AG20443 (cell line): ENCODE data around the gene CHD2.
"Not testable (repeated sequence)": the region's sequence is repeated elsewhere in the genome, so short reads cannot be mapped to it uniquely, and the experiment has no call there.

Experiments
- DNase-seq: peaks from one replicate; pipeline ENCODE4 v3.0.0; 2012; ENCODE audit warnings: low spot score, mixed read lengths

CHD2 gene

DNA sequence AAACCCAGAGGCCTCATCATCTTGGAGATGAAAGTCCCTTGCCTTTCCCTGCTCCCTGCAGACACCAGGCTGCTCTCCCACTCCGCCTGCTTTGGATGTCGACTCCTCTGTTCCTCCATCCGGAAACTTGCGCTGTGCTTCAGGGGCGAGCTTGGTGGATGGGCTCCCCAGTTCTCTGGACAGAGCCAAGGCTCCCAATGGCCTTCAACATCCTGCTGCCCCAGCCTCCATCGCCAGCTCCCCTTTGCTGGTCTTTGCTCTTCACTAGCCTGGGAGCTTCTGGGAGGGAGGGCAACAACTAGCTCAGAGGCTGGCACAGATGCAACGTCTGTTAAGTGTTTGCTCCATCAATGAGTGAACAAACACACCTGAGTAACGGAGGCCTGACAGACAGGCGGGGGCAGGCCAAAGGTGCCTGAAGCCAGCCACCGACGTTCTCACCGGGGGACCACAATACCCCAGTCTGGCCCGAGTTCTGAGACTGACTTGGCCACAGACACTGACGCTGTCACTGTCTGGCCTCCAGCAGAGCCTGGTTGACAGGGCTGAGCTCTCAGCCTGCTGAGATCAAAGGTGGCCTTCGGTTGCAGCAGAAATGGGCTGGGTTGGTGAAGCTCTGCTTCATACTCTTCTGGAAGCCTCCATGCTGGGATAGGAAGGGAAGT is 149.9 kb downstream of the CHD2 start:
- DNase-seq = no peak

DNA sequence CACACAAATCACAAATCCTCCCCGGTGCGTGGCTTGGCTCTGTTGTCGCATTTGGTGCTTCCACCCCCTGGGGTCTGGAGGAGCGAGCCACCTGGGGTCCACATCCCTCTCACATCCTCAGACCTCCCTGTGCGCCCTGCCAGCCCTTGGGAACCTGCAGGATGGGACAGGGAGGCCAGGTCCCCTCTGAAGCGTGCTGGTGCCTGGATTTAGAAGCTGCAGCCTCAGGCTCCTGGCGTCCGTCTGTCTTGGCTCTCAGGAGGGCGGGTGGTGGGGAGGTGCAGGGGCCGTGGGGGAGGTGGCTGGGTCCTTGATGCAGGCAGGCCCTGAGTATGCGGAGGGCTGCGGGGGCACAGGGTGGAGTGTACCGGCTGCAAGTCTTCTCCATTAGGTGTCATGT is 150.5 kb downstream of the CHD2 start:
- DNase-seq = no peak

GRCh38 chr15:93051236-93052089 is 151.3 kb downstream of the CHD2 start:
- no peak for DNase-seq

- no peak for DNase-seq
These were observed 152.2 kb downstream of the CHD2 start for GRCh38 chr15:93052090-93052879.

DNA sequence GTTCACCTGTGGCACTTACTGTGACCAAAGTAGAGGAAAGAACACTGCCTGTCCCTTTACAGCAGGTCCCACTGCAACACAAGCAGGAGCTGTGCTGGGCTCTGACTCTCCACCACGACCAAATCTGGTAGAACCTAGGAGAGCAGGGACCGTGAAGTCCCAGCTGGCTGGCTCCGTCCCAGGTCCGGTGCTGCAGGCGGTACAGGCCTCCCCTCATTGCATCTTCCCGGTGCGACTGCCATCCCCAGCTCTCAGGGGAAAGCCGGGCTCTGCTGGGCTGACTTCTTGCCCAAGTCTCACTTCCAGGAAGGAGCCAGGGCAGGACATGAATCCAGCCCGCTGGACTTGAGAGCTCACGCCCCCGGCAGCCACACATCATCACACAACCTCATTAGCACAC is 155.1 kb downstream of the CHD2 start:
- no peak for DNase-seq

GRCh38 chr15:93056836-93057235 is 156.7 kb downstream of the CHD2 start:
- DNase-seq = no peak

DNA sequence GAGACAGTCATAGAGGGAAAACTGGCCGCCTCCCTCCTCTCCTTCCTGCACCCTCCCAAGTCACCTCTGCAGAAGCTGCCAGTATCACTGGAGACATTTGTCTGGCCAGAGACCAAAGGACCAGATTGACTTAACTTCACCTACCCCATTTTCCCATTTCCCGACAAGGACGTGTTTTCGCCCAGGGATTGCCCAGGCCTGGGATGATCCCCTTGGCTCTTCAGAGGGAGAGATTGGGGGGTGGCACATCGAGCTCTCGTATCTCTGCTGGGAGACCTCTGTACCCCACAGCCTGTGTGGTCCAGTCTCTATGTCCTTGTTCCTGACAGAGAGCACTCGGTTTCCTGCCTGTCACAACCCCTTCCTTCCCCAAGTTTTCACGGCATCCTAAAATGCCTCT is 157.5 kb downstream of the CHD2 start:
- DNase-seq = no peak

DNA sequence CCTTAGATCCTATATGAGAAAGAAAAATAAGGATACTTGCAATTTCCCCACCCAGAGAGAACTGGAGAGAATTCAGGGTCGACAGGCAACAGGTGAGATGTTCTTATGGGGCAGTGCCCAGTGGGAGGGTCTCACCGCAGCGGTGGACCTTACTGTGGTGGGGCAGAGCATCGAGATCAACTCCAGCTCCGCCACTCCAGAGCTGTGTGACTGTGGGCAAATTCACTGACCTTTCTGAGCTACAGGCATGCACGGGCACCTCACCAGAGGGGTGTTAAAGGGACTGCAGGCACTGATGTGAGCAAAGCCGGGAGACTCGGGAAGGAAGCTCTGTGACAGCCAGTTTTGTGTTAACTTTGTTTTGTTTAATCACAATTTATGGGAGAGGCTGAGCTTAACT is 158.0 kb downstream of the CHD2 start:
- DNase-seq = no peak

DNA sequence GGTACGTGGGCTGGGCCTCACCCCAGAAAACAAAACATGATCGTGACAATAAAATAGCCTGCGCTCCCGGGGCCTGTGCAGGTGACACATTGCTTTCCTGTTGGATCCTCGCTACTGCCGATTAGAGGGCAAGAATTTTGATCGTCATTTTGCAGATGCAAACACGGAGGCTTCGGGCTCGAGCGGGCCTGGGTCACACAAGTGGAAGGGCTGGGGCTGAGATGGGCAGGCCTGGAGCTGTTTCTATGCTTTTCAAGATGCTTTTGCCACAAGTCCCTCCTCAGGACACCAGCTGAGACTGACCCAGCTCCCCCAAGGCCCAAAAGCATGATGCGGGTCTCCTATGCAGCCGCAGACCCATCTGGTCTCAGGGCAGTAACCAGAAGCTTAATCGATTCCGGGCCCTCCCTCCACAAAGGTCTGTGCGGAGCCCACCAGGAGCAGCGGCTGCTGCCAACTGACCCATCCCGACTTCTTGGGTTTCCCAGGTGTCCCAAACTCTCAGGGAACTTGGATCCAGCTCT is 158.8 kb downstream of the CHD2 start:
- DNase-seq = no peak

GRCh38 chr15:93059442-93059841 is 159.3 kb downstream of the CHD2 start:
- DNase-seq = no peak

DNA sequence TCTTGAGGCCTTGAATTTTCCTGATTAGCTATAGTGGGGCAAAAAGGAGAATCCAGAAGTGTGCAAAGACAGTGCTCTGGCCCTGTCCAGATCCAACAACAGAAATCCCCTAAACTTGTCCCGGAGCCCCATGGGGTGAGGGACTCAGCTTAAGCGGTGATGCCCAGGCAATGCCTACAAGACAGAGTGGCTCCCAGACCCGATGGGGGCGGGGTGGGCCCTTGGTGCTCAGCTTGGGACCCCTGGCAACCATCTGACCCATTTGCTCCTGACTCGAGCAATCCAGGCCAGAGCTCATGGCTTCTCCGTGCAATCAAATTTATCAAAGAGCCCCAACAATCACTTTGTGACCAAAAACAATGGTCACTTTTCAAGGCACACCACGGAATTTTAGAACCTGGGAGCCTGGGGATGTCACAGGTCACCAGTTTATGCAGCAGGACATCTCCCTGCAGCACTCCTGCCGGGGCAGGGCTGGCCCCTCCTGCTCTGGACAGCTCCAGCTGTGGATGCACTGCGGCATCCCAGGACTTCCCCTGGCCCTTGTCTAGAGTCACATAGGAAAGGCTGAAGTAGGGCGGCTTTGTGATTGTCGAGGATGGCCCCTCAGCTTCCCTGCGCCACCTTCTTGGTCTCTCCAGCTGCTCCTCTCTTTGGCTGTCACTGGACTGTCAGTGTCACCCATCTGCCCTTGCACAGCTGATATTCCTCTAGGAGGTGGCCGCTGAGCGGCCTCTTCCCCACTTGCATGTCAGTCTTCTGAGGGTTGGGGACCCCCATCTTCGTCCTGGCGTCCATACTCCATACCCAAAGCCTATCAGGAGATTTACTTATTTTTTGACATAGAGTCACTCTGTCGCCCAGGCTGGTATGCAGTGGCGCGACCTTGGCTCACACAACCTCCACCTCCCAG is 160.5 kb downstream of the CHD2 start:
- no peak for DNase-seq

DNA sequence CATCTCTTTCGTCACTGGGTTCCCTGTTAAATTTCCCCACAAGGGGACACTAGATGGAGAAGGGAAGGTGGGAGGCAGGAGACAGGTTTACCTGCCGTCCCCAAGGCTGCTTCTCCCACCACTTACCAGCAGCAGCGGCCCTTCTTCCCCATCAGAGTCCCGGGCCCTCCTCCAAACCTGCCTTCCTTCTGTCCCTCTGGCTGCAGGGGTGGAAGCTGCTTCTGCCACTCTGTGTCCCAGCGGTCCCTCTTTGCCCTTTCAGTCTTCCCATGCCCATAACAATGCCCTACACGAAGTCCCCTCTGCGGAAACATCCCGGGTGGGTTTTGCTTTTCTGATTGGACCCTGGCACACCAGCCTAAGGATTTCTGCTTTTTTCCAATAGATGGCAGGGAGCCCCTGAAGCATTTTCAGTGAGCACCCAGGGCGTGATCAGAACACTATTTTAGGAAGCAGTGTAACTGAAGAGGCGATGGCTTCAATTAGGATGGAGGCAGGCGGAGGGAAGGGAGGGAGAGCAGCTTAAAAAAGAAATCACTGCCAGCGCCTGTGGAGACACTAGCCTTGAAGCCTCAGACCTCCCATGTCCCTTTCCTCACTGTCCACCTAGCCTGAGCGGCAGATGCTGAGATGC is 162.6 kb downstream of the CHD2 start:
- DNase-seq = not testable (repeated sequence)

DNA sequence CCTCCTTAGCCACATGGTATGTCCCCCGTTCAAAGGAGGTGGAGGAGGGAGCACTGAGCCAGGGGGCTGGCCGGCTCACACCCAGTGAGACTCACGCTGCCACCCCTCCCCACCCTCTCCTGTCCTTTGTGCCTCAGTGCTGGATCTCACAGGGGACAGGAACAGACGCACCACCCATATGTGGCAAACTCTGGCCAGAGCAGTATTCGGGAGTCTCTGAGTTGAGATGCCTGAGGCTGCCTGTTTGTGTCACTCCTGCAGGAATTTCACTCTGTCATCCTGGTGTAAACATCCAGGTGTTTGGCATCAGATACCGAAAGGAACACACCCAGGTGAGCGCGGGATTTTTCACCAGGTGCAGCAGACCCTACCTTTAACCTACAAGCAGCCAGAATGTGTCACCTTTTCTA is 163.1 kb downstream of the CHD2 start:
- no peak for DNase-seq

- no peak for DNase-seq
These were observed 163.9 kb downstream of the CHD2 start for GRCh38 chr15:93063796-93064690.

- DNase-seq = no peak
These were observed 165.5 kb downstream of the CHD2 start for GRCh38 chr15:93065641-93066045.

DNA sequence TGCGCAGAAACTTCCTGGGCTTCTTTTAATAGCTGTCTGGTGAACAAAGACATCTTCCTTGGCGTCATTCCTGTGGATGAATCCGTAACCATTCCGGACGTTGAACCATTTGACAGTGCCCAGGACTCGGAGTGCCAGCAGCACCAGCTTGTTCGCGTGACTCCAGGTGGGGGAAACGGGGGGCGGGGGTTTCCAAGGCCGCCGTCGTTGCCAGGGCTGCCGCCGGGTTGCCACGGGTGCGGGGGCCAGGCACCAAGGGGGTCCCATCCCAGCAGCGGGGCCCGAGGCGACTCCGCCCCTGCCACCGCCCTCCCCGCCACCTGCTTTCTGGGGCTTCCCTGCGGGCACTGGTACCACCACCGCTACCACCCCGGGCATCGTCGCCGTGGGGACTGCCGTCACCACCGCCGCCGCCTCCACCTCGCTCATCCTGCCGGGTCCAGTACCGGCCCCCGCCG is 166.1 kb downstream of the CHD2 start:
- no peak for DNase-seq

DNA sequence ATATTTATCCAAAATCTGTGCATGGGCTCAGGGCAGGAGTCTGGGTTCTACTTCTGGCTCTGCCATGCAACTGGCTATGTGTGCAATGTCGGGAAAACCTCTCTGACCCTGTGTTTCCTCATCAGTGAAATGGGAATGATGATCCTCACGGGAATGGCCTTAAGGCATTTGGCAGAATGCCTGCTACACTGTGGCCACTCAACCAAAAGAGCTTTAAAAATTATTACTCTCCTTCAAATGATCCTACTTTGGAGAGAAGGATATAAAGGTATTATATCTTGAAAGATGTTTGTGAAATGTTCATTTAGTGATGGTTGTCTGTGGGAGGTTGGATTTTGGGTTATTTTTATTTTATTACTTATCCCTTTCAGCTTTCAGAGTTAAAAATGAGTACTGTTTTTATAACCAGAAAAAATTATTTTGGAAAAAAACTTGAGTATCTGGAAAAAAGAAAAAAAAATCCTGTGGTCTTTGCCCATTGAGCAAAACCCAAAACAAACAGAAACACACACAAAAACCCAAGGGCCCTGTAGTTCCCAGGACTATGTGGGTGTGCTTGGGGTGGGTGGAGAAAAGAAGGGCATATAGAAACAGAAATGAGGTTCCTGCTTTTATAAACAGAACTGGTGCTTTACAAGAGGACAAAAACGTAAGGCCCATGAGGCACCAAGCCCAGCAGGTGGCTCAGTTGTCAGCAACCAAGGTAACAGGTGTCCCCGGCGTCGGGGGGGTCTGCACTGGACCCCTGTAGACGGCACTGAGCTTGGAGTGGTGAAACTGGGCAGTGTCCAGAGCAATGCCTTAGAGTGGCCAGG is 166.9 kb downstream of the CHD2 start:
- no peak for DNase-seq

- no peak for DNase-seq
These were observed 167.5 kb downstream of the CHD2 start for GRCh38 chr15:93067649-93068085.
